Lower leg skin (tissue), 4 donors: Measurements from ENCODE around the gene NKX2-3. TPM values are rescaled to one million over a fixed set of nuclear protein-coding genes. Genes with fewer than 3 reads are reported as not detected.

ENCODE experiments used
- DNase-seq, 2 donors: peaks; one replicate each; pipeline ENCODE4 v3.0.0-alpha.2; 2019; ENCODE audit warnings: low spot score in 2 of 2
- H3K4me3 ChIP-seq: fragments of 200-600 bp; sonication (generic); 2 replicates; pipeline ENCODE4 v1.5.1; 2017; ENCODE audit warnings: mild to moderate bottlenecking, low read depth; ENCODE audit not compliant: poor library complexity, severe bottlenecking
- POLR2A ChIP-seq, 2 donors: fragments of 450-650 bp; IDR thresholded peaks; one replicate each; pipeline ENCODE4 v1.6.1; 2016 to 2017; ENCODE audit warnings: antibody characterized with exemption in 2 of 2, mild to moderate bottlenecking in 1 of 2, moderate library complexity in 1 of 2
- WGBS, 2 donors: methylation state at CpG; one replicate each; pipeline ENCODE4 v1.1.5; 2018; 5-methylcytosine and 5-hydroxymethylcytosine counted together
- intact Hi-C: fragments of 100-400 bp; cut with DNase I; formaldehyde crosslinking; loops from one replicate; pipeline ENCODE4 v1.15.0; 2023; ENCODE audit warnings: low total_unique reads
- total RNA-seq, 4 donors: library from RNA; depleted of rRNA; stranded (reverse); fragments of >200 nt; gene quantifications; one replicate each; pipeline ENCODE4 v1.1.0, GENCODE V29; 2016
- TF ChIP-seq, protein P1 (sequence below), 3 donors: fragments of 450-650 bp; IDR thresholded peaks; one replicate each; pipeline ENCODE4 v1.5.1; 2016; ENCODE audit warnings: antibody characterized with exemption in 3 of 3, mild to moderate bottlenecking in 3 of 3, moderate library complexity in 2 of 3

The NKX2-3 gene
- total RNA-seq, 4 donors from 2014 or later, result not detected

DNA sequence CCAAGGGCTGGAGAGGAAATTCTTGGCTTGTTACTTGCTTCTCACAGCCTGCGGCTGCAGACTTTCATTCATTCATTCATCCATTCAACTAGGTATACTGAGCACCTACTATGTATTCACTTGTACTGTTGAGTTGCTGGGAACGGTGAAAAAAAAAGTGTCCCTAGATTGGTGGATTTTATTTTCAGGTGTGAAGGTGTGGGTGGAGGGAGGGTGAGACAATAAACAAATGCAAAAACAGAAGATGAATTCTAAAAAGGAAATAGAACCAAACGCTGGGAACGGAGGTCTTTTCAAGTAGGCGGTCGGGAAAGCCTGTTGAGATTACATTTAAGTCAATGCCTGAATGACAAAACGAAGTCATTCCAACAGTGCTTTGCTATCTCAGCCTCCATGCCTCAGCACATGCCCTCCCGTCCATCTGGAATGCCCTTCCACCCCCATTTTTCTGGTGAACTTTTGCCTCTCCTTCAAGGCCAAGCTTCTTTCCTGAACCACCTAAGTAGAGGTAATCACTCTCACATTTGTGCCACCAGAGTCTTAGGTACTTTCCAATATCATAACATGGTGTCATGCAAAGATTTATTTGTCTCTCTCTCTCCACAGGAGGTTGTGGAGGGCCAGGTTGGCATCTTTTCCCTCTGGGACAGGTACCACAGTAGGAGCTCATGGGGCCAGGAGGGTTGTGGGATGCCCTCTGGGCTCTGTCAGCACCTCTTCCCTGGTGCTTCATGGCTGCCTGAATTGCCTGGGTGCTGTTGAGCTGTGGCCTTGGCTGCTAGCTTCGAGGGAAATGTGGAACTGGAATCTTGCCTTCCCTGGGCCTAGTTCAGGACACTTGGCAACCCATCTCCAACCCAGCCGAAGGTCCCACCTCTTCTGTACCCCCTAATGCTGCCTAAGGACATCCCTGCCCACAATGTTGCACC, 5.5 kb downstream of the NKX2-3 start:
- intact Hi-C loops, result no loop called here
- 52 to 69% methylated on average over 10 of the region's 10 CpGs for WGBS, 2 donors
- no peak for TF ChIP-seq POLR2A (IDR thresholded peaks at IDR 0.05)
- TF ChIP-seq, protein P1, sequence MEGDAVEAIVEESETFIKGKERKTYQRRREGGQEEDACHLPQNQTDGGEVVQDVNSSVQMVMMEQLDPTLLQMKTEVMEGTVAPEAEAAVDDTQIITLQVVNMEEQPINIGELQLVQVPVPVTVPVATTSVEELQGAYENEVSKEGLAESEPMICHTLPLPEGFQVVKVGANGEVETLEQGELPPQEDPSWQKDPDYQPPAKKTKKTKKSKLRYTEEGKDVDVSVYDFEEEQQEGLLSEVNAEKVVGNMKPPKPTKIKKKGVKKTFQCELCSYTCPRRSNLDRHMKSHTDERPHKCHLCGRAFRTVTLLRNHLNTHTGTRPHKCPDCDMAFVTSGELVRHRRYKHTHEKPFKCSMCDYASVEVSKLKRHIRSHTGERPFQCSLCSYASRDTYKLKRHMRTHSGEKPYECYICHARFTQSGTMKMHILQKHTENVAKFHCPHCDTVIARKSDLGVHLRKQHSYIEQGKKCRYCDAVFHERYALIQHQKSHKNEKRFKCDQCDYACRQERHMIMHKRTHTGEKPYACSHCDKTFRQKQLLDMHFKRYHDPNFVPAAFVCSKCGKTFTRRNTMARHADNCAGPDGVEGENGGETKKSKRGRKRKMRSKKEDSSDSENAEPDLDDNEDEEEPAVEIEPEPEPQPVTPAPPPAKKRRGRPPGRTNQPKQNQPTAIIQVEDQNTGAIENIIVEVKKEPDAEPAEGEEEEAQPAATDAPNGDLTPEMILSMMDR (IDR thresholded peaks at IDR 0.05), result no peak
- H3K4me3 ChIP-seq, result no peak overlapping the region
- no peak for DNase-seq

DNA sequence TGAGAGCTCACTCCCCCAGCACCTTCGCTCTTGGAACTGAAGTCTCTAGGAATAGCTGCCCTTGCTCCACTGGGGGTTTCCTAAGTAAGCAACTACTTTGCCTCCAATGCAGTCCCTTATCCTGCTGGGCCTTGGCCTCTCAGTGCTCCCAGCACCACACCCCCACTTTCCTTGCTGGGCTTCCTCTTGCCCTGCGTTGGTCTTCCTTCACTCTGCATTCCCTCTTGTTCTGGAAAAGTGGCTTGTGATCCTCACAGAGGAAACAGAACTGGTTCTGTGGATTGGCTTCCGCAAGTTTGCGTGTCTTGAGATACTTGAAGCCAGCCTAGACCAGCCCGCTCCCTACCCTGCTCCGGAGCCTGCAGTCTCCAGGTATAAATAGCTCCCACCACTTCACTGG, 6.4 kb downstream of the NKX2-3 start:
- intact Hi-C loops, result no loop called here
- 57 to 65% methylated on average over 6 of the region's 6 CpGs for whole genome bisulfite sequencing, 2 donors
- no peak for DNase-seq
- no peak overlapping the region for H3K4me3 ChIP-seq
- TF ChIP-seq, protein P1 (IDR thresholded peaks at IDR 0.05), result no peak
- TF ChIP-seq POLR2A (IDR thresholded peaks at IDR 0.05), result no peak

- H3K4me3 ChIP-seq, result no peak overlapping the region
- TF ChIP-seq, protein P1 (IDR thresholded peaks at IDR 0.05), result no peak
- no peak for TF ChIP-seq POLR2A (IDR thresholded peaks at IDR 0.05)
- intact Hi-C loops, result no loop called here
- no peak for DNase-seq
- 21 to 25% methylated on average over 1 of the region's 1 CpG for WGBS, 2 donors
These were observed 7.1 kb downstream of the NKX2-3 start for GRCh38 chr10:99539820-99540219.

GRCh38 chr10:99540306-99540656, 7.5 kb downstream of the NKX2-3 start:
- intact Hi-C loops, result no loop called here
- TF ChIP-seq, protein P1 (IDR thresholded peaks at IDR 0.05), result no peak
- TF ChIP-seq POLR2A (IDR thresholded peaks at IDR 0.05), result no peak
- DNase-seq, result no peak
- no peak overlapping the region for H3K4me3 ChIP-seq
- WGBS, 2 donors, result 2 to 4% methylated on average over 18 to 23 of the region's 28 CpGs

- H3K4me3 ChIP-seq, result no peak overlapping the region
- TF ChIP-seq, protein P1 (IDR thresholded peaks at IDR 0.05), result no peak
- TF ChIP-seq POLR2A (IDR thresholded peaks at IDR 0.05), result no peak
- intact Hi-C loops, result no loop called here
- 5 to 8% methylated on average over 13 to 34 of the region's 49 CpGs for WGBS, 2 donors
- DNase-seq, result no peak
These were observed 8.2 kb downstream of the NKX2-3 start for GRCh38 chr10:99540657-99541531.
